AG09319 (cell line): Measurements from ENCODE around the gene YBX2.

Experiments used
- DNase-seq: peaks from one replicate; pipeline ENCODE4 v3.0.0-alpha.2; 2010; ENCODE audit warnings: low read depth; ENCODE audit errors: extremely low read depth
- CTCF ChIP-seq: IDR thresholded peaks from 2 replicates; pipeline ENCODE4 v1.5.1; 2011; ENCODE audit warnings: low read depth, mild to moderate bottlenecking, inconsistent platforms, low read length, moderate library complexity

The YBX2 gene

GRCh38 chr17:7292194-7292593 lies 2.2 kb downstream of the YBX2 start:
- no peak for DNase-seq
- TF ChIP-seq CTCF: no peak

DNA sequence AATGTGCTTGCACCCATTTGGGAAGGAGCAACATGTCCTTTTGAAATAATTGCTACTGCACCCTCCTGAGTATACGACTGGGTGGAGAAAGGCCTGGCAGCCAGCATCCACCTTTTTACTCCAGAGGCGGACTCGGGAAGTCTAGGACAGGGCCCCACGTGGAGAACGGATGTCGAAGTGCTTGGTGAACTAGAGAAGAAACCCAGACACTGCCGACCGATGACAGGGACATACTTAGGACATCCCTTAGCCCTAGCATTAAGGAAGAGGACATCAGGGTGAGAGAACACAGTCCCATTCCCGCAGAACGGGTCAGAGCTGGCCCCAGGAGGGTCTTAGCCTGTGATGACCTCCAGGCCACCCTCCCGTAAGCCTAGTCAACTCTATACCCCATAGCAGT lies 3.8 kb downstream of the YBX2 start:
- TF ChIP-seq CTCF: no peak

DNA sequence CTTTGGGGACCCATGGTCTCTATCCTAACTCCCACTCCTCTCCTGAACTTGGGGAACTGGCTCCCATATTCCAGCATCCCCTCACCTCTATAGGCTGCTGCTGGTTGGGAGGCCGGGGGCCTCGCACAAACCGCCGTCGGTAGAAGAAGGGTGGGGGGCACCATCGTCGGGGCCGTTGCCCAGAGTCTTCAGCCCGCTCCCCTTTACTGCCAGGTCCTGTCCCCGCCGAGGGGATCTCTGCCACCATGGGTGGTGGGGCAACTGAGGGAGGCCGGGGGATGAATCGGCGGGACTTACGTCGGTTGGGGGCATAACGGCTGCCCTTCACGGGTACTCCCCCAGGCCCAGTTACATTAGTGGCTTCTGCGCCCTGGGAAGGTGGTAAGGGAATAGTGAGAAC lies 4.3 kb downstream of the YBX2 start:
- no peak for TF ChIP-seq CTCF
- no peak for DNase-seq

More for the DNA sequence above, 3.8 kb downstream of the YBX2 start:
- DNase-seq: no peak

GRCh38 chr17:7289256-7290032 lies 5.0 kb downstream of the YBX2 start:
- no peak for DNase-seq
- no peak for TF ChIP-seq CTCF

DNA sequence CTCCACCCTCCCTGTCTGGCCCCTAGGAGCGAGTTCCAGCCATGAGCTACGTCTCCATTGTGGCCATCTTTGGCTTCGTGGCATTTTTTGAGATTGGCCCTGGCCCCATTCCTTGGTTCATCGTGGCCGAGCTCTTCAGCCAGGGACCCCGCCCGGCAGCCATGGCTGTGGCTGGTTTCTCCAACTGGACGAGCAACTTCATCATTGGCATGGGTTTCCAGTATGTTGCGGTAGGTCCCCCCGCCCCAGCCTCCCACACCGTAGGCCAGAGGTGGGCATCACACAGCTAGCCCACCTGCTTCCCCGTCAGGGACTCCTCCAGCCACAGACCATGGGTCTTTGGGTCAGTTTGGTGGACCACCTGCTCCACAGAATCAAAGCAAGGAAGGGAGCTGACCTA lies 8.8 kb downstream of the YBX2 start:
- TF ChIP-seq CTCF: no peak
- no peak for DNase-seq

DNA sequence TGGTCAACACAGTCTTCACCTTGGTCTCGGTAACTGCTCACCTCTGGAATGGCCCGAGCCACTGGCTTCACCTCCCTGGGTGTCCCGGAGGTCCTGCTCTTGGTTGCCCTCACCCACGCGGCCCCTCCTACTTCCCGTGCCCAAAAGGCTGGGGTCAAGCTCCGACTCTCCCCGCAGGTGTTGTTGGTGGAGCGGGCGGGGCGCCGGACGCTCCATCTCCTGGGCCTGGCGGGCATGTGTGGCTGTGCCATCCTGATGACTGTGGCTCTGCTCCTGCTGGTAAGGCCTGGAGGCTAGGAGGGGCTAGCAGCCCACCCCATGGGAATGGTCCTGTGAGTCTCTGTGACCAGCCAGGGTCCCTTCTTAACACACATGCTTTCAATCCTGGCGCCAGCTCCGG lies 9.5 kb downstream of the YBX2 start:
- DNase-seq: no peak
- no peak for TF ChIP-seq CTCF

DNA sequence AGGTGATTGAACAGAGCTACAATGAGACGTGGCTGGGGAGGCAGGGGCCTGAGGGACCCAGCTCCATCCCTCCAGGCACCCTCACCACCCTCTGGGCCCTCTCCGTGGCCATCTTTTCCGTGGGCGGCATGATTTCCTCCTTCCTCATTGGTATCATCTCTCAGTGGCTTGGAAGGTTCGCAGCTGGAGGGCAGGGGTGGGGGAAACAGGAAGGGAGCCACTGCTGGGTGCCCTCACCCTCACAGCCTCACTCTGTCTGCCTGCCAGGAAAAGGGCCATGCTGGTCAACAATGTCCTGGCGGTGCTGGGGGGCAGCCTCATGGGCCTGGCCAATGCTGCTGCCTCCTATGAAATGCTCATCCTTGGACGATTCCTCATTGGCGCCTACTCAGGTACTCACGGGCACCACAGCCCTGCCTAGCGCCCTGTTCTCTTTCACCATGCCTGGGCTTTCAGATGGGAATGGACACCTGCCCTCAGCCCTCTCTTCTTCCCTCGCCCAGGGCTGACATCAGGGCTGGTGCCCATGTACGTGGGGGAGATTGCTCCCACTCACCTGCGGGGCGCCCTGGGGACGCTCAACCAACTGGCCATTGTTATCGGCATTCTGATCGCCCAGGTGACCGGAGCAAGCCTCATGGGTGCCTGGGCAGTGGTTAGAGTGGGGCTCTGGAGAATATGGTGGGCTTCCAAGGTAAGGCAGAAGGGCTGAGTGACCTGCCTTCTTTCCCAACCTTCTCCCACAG lies 10.8 kb downstream of the YBX2 start:
- no peak for TF ChIP-seq CTCF
- DNase-seq: no peak
